ENCODE measurements around the gene PRDM11.

The PRDM11 gene

DNA sequence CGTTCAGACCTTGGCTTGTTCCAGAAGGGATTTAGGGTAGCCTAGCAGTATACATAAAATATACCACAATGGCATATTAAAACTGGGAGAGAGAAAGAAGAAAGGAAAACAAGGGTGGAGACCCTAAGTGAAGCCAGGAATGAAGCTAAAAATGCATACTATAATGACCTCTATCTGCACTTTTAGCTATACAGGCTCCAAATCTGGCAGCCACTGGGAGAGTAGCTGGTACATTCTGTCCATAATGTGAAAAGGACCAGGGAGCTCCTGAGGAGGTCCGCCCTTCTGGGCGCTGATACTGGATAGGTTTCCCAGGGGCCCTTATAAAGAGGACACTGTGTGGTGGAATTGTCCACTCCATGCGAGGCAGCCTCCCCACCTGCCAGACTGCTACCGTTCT lies 42.8 kb downstream of the PRDM11 start:
- no peaks in the 10 kb centered on the region for H3K9me3 ChIP-seq (ENCODE audit: severe bottlenecking)
- H3K4me1 ChIP-seq (ENCODE audit: insufficient read depth, poor library complexity, severe bottlenecking) = no peaks in the 10 kb centered on the region
- TF ChIP-seq, protein P1, sequence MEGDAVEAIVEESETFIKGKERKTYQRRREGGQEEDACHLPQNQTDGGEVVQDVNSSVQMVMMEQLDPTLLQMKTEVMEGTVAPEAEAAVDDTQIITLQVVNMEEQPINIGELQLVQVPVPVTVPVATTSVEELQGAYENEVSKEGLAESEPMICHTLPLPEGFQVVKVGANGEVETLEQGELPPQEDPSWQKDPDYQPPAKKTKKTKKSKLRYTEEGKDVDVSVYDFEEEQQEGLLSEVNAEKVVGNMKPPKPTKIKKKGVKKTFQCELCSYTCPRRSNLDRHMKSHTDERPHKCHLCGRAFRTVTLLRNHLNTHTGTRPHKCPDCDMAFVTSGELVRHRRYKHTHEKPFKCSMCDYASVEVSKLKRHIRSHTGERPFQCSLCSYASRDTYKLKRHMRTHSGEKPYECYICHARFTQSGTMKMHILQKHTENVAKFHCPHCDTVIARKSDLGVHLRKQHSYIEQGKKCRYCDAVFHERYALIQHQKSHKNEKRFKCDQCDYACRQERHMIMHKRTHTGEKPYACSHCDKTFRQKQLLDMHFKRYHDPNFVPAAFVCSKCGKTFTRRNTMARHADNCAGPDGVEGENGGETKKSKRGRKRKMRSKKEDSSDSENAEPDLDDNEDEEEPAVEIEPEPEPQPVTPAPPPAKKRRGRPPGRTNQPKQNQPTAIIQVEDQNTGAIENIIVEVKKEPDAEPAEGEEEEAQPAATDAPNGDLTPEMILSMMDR (IDR thresholded peaks at IDR 0.05; ENCODE audit: poor library complexity, severe bottlenecking) = no peak
- ATAC-seq (ENCODE audit: low read depth) = no peak
- no peak overlapping the region for H3K27ac ChIP-seq (ENCODE audit: poor library complexity, severe bottlenecking)
- no peak overlapping the region for H3K4me3 ChIP-seq (ENCODE audit: severe bottlenecking)
- no peaks in the 10 kb centered on the region; the same call in 1 of the 2 replicates for H3K36me3 ChIP-seq (ENCODE audit: low read depth)
- H3K27me3 ChIP-seq (ENCODE audit: insufficient read depth, poor library complexity, severe bottlenecking) = no peaks in the 10 kb centered on the region
- DNase-seq (ENCODE audit: low spot score) = no peak

DNA sequence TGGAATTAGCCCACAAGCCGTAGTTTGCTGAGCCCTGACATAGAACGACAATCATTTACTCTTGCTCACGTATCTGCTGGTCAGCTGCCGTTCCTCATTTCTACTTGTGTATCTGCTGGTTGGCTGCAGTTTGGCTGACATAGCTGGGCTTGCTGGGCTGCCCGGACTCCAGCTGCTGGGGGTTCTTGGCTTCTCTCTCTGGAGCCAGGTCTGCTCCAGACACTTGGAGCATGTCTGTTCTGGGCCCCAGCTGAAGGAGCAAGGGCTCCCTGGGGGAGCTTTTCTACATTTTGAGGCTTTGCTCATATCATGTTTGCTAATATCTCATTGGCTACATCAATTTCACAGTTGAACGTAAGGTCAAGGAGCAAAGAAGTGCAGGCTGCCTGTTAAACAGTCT lies 47.3 kb downstream of the PRDM11 start:
- TF ChIP-seq, protein P1 (IDR thresholded peaks at IDR 0.05; ENCODE audit: poor library complexity, severe bottlenecking) = no peak
- Histone ChIP-seq H3K27me3 (ENCODE audit: insufficient read depth, poor library complexity, severe bottlenecking) (no peaks in the 10 kb centered on the region), H3K4me3 (ENCODE audit: severe bottlenecking) (no peak overlapping the region), H3K36me3 (ENCODE audit: low read depth) (no peaks in the 10 kb centered on the region; the same call in 1 of the 2 replicates), H3K27ac (ENCODE audit: poor library complexity, severe bottlenecking) (no peak overlapping the region), H3K9me3 (ENCODE audit: severe bottlenecking) (no peaks in the 10 kb centered on the region), H3K4me1 (ENCODE audit: insufficient read depth, poor library complexity, severe bottlenecking) (no peaks in the 10 kb centered on the region)
- ATAC-seq (ENCODE audit: low read depth) = no peak
- no peak for DNase-seq (ENCODE audit: low spot score)

DNA sequence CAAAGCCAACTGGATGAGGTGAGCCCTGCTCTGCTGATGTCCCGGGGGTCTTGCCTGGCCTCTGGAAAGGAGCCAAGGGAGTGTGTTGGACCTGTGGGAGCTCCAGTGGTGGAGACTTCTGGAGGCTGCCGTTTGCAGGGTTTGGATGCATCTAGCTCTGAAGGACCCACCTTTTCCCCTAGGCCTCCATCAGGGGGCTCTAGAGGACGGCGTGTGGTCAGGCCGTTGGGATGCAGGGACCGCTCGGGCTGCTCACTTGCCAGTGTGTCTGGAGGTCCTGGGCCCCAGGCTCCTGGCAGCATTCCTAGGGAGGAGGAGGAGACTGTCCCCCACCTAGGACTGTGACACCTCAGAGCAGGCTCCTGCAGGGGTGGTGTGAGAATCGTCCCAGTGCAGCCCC lies 58.3 kb downstream of the PRDM11 start:
- Histone ChIP-seq H3K4me3 (ENCODE audit: severe bottlenecking) (no peak overlapping the region), H3K9me3 (ENCODE audit: severe bottlenecking) (no peaks in the 10 kb centered on the region), H3K4me1 (ENCODE audit: insufficient read depth, poor library complexity, severe bottlenecking) (no peaks in the 10 kb centered on the region), H3K27ac (ENCODE audit: poor library complexity, severe bottlenecking) (no peak overlapping the region), H3K27me3 (ENCODE audit: insufficient read depth, poor library complexity, severe bottlenecking) (no peaks in the 10 kb centered on the region), H3K36me3 (ENCODE audit: low read depth) (no peaks in the 10 kb centered on the region)
- no peak for ATAC-seq (ENCODE audit: low read depth)
- TF ChIP-seq, protein P1 (IDR thresholded peaks at IDR 0.05; ENCODE audit: poor library complexity, severe bottlenecking) = no peak
- DNase-seq (ENCODE audit: low spot score) = no peak

DNA sequence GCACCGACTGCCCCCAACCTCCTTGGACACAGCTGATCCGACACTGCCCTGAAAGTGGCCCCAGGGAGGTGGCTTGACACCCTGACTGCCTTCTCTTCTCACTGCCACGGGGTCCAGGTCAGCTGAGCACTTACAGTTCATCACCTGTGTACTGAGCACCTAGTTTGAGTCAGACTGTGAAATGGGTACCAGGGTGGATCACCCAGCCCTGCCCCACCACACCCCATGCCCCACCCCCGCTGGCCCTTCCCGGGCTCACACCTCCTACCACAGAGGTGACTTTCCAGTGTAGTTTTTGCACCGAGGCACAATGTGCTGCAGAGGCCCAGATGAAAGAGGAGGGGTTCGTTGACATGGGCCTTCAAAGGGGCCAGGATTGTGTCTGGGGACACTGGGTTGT lies 59.5 kb downstream of the PRDM11 start:
- Histone ChIP-seq H3K9me3 (ENCODE audit: severe bottlenecking) (no peaks in the 10 kb centered on the region), H3K36me3 (ENCODE audit: low read depth) (no peaks in the 10 kb centered on the region), H3K4me3 (ENCODE audit: severe bottlenecking) (no peak overlapping the region), H3K4me1 (ENCODE audit: insufficient read depth, poor library complexity, severe bottlenecking) (no peaks in the 10 kb centered on the region), H3K27me3 (ENCODE audit: insufficient read depth, poor library complexity, severe bottlenecking) (no peaks in the 10 kb centered on the region), H3K27ac (ENCODE audit: poor library complexity, severe bottlenecking) (no peak overlapping the region)
- ATAC-seq (ENCODE audit: low read depth) = no peak
- DNase-seq (ENCODE audit: low spot score) = no peak
- TF ChIP-seq, protein P1 (IDR thresholded peaks at IDR 0.05; ENCODE audit: poor library complexity, severe bottlenecking) = no peak

DNA sequence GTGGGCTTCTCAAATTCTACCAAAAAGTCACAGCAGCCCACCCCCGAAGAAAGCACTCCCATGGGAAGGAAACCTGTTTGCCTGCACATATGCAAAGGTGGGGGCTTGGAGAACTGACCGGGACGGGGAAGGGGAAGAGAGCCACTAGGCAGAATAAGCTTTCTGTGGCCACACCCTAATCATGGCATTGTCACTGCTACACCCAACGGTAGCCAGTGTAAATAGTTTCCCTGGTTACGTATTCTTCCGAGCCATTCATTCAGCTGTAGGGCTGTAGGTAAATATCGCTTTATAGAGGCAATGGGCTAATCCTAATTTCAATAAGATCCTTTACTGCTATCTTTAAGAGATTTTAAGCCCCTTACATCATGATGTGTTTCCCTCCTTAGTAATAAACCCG lies 61.7 kb downstream of the PRDM11 start:
- H3K27ac ChIP-seq (ENCODE audit: poor library complexity, severe bottlenecking) = no peak overlapping the region
- H3K36me3 ChIP-seq (ENCODE audit: low read depth) = no peaks in the 10 kb centered on the region
- no peaks in the 10 kb centered on the region for H3K27me3 ChIP-seq (ENCODE audit: insufficient read depth, poor library complexity, severe bottlenecking)
- no peaks in the 10 kb centered on the region for H3K4me1 ChIP-seq (ENCODE audit: insufficient read depth, poor library complexity, severe bottlenecking)
- no peaks in the 10 kb centered on the region for H3K9me3 ChIP-seq (ENCODE audit: severe bottlenecking)
- no peak overlapping the region for H3K4me3 ChIP-seq (ENCODE audit: severe bottlenecking)
- ATAC-seq (ENCODE audit: low read depth) (no peak), DNase-seq (ENCODE audit: low spot score) (no peak)
- TF ChIP-seq, protein P1 (IDR thresholded peaks at IDR 0.05; ENCODE audit: poor library complexity, severe bottlenecking) = no peak

Measured in RWPE2 (cell line).